HCT116 (cell line): ENCODE measurements around the gene PEX5. TPM values are rescaled to one million over a fixed set of nuclear protein-coding genes. Genes with fewer than 3 reads are reported as not detected.

ENCODE experiments used
- ATAC-seq: fragments of 200-7000 bp; cut with Tn5 transposase; 2 replicates; pipeline ENCODE4 v1.9.1; 2020; ENCODE audit warnings: mild to moderate bottlenecking, moderate library complexity
- BruUV-seq: library from RNA; stranded (reverse); fragments of 400-500 nt; replicated peaks from 2 replicates; lab custom pipeline; 2021; lab: Mats Ljungman, UMichigan
- CTCF ChIA-PET: fragments of 300-600 bp; sonication (Branson Sonifier 250); formaldehyde crosslinking; loops from one replicate; lab custom pipeline; 2021; ENCODE audit warnings: antibody characterized with exemption; lab: Charles Lee
- POLR2A ChIA-PET: fragments of 300-600, 350-600 bp; sonication (Branson Sonifier 250); formaldehyde crosslinking; loops from one replicate; lab custom pipeline; 2021; ENCODE audit warnings: antibody characterized with exemption; lab: Charles Lee
- RAD21 ChIA-PET, 2 experiments: fragments of 300-600 bp; sonication (Branson Sonifier 250); formaldehyde crosslinking; loops; one replicate each; lab custom pipeline; 2023; ENCODE audit warnings: low total read pairs in 2 of 2; ENCODE audit not compliant: uncharacterized antibody in 2 of 2, unreplicated experiment in 2 of 2, low non-redundant PET in 1 of 2; lab: Charles Lee
- DNase-seq: peaks from one replicate; pipeline ENCODE4 v3.0.0-alpha.2; 2010; ENCODE audit warnings: low read depth, low spot score
- H2AFZ ChIP-seq: fragments of 200-600 bp; shearing (Covaris generic), sonication (generic); 2 replicates; pipeline ENCODE4 v1.6.1; 2017; ENCODE audit warnings: low read depth, mixed run types, mixed read lengths, antibody characterized with exemption, low read length; ENCODE audit not compliant: poor library complexity, severe bottlenecking
- H3K27ac ChIP-seq: 2 replicates; pipeline ENCODE4 v1.5.1; 2012; ENCODE audit warnings: low read depth, low read length
- H3K27me3 ChIP-seq: fragments of 200-600 bp; sonication (generic); 2 replicates; pipeline ENCODE4 v1.6.1; 2016; ENCODE audit warnings: mixed run types, low read length, mixed read lengths; ENCODE audit not compliant: insufficient read depth
- H3K36me3 ChIP-seq, 2 experiments: fragments of 200-500 bp in 1 of 2; fragments of 200-600 bp in 1 of 2; sonication (Bioruptor generic) in 1 of 2; sonication (generic) in 1 of 2; 2 replicates each; pipeline versions ENCODE4 v1.5.1 to v1.6.1; 2014 to 2016; ENCODE audit warnings: low read length in 2 of 2, inconsistent platforms in 1 of 2, mixed read lengths in 1 of 2, mixed run types in 1 of 2; ENCODE audit not compliant: insufficient read depth in 2 of 2, control insufficient read depth in 1 of 2
- H3K4me1 ChIP-seq, 2 experiments: fragments of 200-600 bp in 1 of 2; sonication (generic) in 1 of 2; 2 replicates each; pipeline versions ENCODE4 v1.5.1 to v1.6.1; 2012 to 2017; ENCODE audit warnings: low read length in 2 of 2, inconsistent platforms in 1 of 2, mild to moderate bottlenecking in 1 of 2, mixed read lengths in 1 of 2, mixed run types in 1 of 2, moderate library complexity in 1 of 2; ENCODE audit not compliant: insufficient read depth in 2 of 2, control insufficient read depth in 1 of 2
- H3K4me2 ChIP-seq: fragments of 200-600 bp; sonication (generic); 2 replicates; pipeline ENCODE4 v1.6.1; 2017; ENCODE audit warnings: mixed run types, low read length, mixed read lengths
- H3K4me3 ChIP-seq, 2 experiments: fragments of 200-600 bp in 1 of 2; sonication (generic) in 1 of 2; replicated peaks in 1 of 2; 2 replicates each; pipeline ENCODE4 v1.5.1; 2011 to 2016; ENCODE audit warnings: low read length in 2 of 2, control low read depth in 1 of 2, low read depth in 1 of 2, mild to moderate bottlenecking in 1 of 2, mixed read lengths in 1 of 2, mixed run types in 1 of 2
- H3K79me2 ChIP-seq: fragments of 200-600 bp; sonication (generic); 2 replicates; pipeline ENCODE4 v1.6.1; 2017; ENCODE audit warnings: mild to moderate bottlenecking, mixed run types, low read length, moderate library complexity, mixed read lengths; ENCODE audit not compliant: insufficient read depth
- H3K9ac ChIP-seq: fragments of 200-600 bp; sonication (generic); 2 replicates; pipeline ENCODE4 v1.6.1; 2016; ENCODE audit warnings: low read length, mixed read lengths
- H3K9me2 ChIP-seq: fragments of 200-600 bp; sonication (generic), shearing (Covaris generic); 2 replicates; pipeline ENCODE4 v1.6.1; 2017; ENCODE audit warnings: mixed run types, mild to moderate bottlenecking, moderate library complexity; ENCODE audit not compliant: insufficient read depth
- H3K9me3 ChIP-seq, 2 experiments: fragments of 200-500 bp in 1 of 2; fragments of 200-600 bp in 1 of 2; sonication (Bioruptor generic) in 1 of 2; sonication (generic) in 1 of 2; 2 replicates each; pipeline ENCODE4 v1.6.1; 2014 to 2017; ENCODE audit warnings: low read length in 2 of 2, mixed read lengths in 2 of 2, inconsistent platforms in 1 of 2, low read depth in 1 of 2, mild to moderate bottlenecking in 1 of 2, mixed run types in 1 of 2, moderate library complexity in 1 of 2; ENCODE audit not compliant: control insufficient read depth in 1 of 2, insufficient read depth in 1 of 2
- H4K20me1 ChIP-seq: fragments of 200-600 bp; sonication (generic), shearing (Covaris generic); 2 replicates; pipeline ENCODE4 v1.6.1; 2017; ENCODE audit warnings: mixed run types, mild to moderate bottlenecking, moderate library complexity; ENCODE audit not compliant: insufficient read depth
- ATF3 ChIP-seq: IDR thresholded peaks from 2 replicates; pipeline ENCODE4 v1.6.1; 2012
- CBX3 ChIP-seq: IDR thresholded peaks from 2 replicates; pipeline ENCODE4 v1.6.1; 2012; ENCODE audit warnings: low read depth
- EGR1 ChIP-seq: IDR thresholded peaks from 2 replicates; pipeline ENCODE4 v1.6.1; 2012; ENCODE audit warnings: low read depth
- EZH2phosphoT487 ChIP-seq: fragments of 200-600 bp; IDR thresholded peaks from 2 replicates; pipeline ENCODE4 v1.6.1; 2018; ENCODE audit warnings: antibody characterized with exemption, borderline replicate concordance
- JUND ChIP-seq: IDR thresholded peaks from 2 replicates; pipeline ENCODE4 v1.6.1; 2012
- MAX ChIP-seq: IDR thresholded peaks from 2 replicates; pipeline ENCODE4 v1.6.1; 2012
- POLR2AphosphoS5 ChIP-seq: IDR thresholded peaks from 2 replicates; pipeline ENCODE4 v1.6.1; 2011; ENCODE audit warnings: mild to moderate bottlenecking, low read depth, low read length, moderate library complexity
- SIN3A ChIP-seq: IDR thresholded peaks from 2 replicates; pipeline ENCODE4 v1.6.1; 2012; ENCODE audit warnings: low read depth
- SP1 ChIP-seq: IDR thresholded peaks from 2 replicates; pipeline ENCODE4 v1.6.1; 2012; ENCODE audit warnings: low read depth
- SRF ChIP-seq: IDR thresholded peaks from 2 replicates; pipeline ENCODE4 v1.6.1; 2012; ENCODE audit warnings: low read depth
- TCF7L2 ChIP-seq: IDR thresholded peaks from 2 replicates; pipeline ENCODE4 v1.7.0; 2011; ENCODE audit warnings: borderline replicate concordance, inconsistent platforms; ENCODE audit not compliant: insufficient read depth, insufficient read length; ENCODE audit errors: extremely low read depth
- YY1 ChIP-seq: IDR thresholded peaks from 2 replicates; pipeline ENCODE4 v1.6.1; 2011; ENCODE audit warnings: low read length, low read depth, moderate library complexity, mild to moderate bottlenecking; ENCODE audit not compliant: insufficient replicate concordance; ENCODE audit errors: extremely low read depth
- ZBTB33 ChIP-seq: IDR thresholded peaks from 2 replicates; pipeline ENCODE4 v1.6.1; 2011; ENCODE audit warnings: mild to moderate bottlenecking, low read length, moderate library complexity; ENCODE audit not compliant: insufficient replicate concordance; ENCODE audit errors: extremely low read depth
- ZFX ChIP-seq: fragments of 450-650 bp; IDR thresholded peaks from 2 replicates; pipeline ENCODE4 v1.6.1; 2017
- intact Hi-C: fragments of 100-400 bp; cut with micrococcal nuclease; formaldehyde crosslinking; loops from 2 replicates; pipeline ENCODE4 v1.10.0; 2022
- total RNA-seq: library from RNA; stranded (reverse); gene quantifications from one replicate; pipeline ENCODE4 v1.2.1, GENCODE V29; 2021; ENCODE audit not compliant: unreplicated experiment

PEX5 gene
- total RNA-seq, 1 experiment from 2014 or later = 45.4 TPM

- Histone ChIP-seq H3K9me2 (no peaks in the 10 kb centered on the region), H2AFZ (no peak overlapping the region), H3K79me2 (no peaks in the 10 kb centered on the region), H3K4me2 (no peak overlapping the region), H4K20me1 (no peaks in the 10 kb centered on the region), H3K9me3 (no peaks in the 10 kb centered on the region), H3K4me3 (no peak overlapping the region), H3K9ac (no peak overlapping the region), H3K27ac (no peak overlapping the region), H3K36me3 (peaks cover 0 to 2% of the 10 kb centered on the region in 2 experiments; a peak in 1 of 4 replicates), H3K27me3 (no peaks in the 10 kb centered on the region), H3K4me1 (peaks cover 0 to 8% of the 10 kb centered on the region in 2 experiments; a peak in 3 of 4 replicates)
- RAD21 ChIA-PET = no interaction called here
- intact Hi-C loops = no loop called here
- POLR2A ChIA-PET = no interaction called here
- DNase-seq (no peak), ATAC-seq (no peak)
- TF ChIP-seq SRF (no peak), EZH2phosphoT487 (no peak), ZFX (no peak), ATF3 (no peak), YY1 (no peak), TCF7L2 (no peak), JUND (no peak)
- CTCF ChIA-PET = no interaction called here
- BruUV-seq = no TSS peak
These were observed 33.9 kb upstream of the PEX5 start for GRCh38 chr12:7155471-7156034.

GRCh38 chr12:7156259-7157197 lies 33.0 kb upstream of the PEX5 start:
- ChIA-PET RAD21 (no interaction called here), CTCF (no interaction called here), POLR2A (no interaction called here)
- Histone ChIP-seq H4K20me1 (no peaks in the 10 kb centered on the region), H3K9me3 (no peaks in the 10 kb centered on the region), H3K27me3 (no peaks in the 10 kb centered on the region), H3K4me3 (no peak overlapping the region), H3K27ac (no peak overlapping the region), H3K9me2 (no peaks in the 10 kb centered on the region), H2AFZ (no peak overlapping the region), H3K9ac (no peak overlapping the region), H3K4me2 (no peak overlapping the region), H3K79me2 (no peaks in the 10 kb centered on the region), H3K4me1 (peaks cover 0 to 8% of the 10 kb centered on the region in 2 experiments; a peak in 3 of 4 replicates), H3K36me3 (0 out of 4 replicates have a peak, but pooled peaks cover 0 to under 1% of the 10 kb centered on the region in 2 experiments)
- TF ChIP-seq POLR2AphosphoS5 = no peak
- TF ChIP-seq SP1 = no peak
- TF ChIP-seq SIN3A = no peak
- no peak for TF ChIP-seq ZBTB33
- no peak for TF ChIP-seq CBX3
- TF ChIP-seq EGR1 = no peak
- TF ChIP-seq MAX = no peak
- intact Hi-C loops = no loop called here
- ATAC-seq = no peak
- no peak for DNase-seq
- no TSS peak for BruUV-seq
